Endothelial cell of umbilical vein (primary cell): ENCODE data around the gene FAM187B. TPM values are rescaled to one million over a fixed set of nuclear protein-coding genes. Genes with fewer than 3 reads are reported as not detected.

Experiments
- BruUV-seq: library from RNA; stranded (reverse); fragments of 400-500 nt; replicated peaks from 2 replicates; lab custom pipeline; 2021; lab: Mats Ljungman, UMichigan
- CTCF ChIA-PET: fragments of 300-600, 350-600 bp; sonication (Branson Sonifier 250); formaldehyde crosslinking; loops from one replicate; lab custom pipeline; 2021; ENCODE audit warnings: antibody characterized with exemption, inconsistent platforms; lab: Charles Lee
- POLR2A ChIA-PET: fragments of 300-600, 350-600 bp; sonication (Branson Sonifier 250); formaldehyde crosslinking; loops from one replicate; lab custom pipeline; 2021; ENCODE audit warnings: antibody characterized with exemption, inconsistent platforms; lab: Charles Lee
- DNase-seq: peaks from one replicate; pipeline ENCODE4 v3.0.0-alpha.2; 2011; ENCODE audit warnings: low read depth, low spot score
- FAIRE-seq: peaks from 2 replicates; lab custom pipeline; 2011; peaks lifted over from hg19 to GRCh38; lab: Jason Lieb, UNC
- H2AFZ ChIP-seq: 2 replicates; pipeline ENCODE4 v1.6.0; 2012; ENCODE audit warnings: low read depth, low read length, control low read depth, inconsistent platforms
- H3K27ac ChIP-seq: 2 replicates; pipeline ENCODE4 v1.5.1; 2011; ENCODE audit warnings: low read depth, mild to moderate bottlenecking, control low read depth, low read length, moderate library complexity; ENCODE audit not compliant: insufficient read depth
- H3K27me3 ChIP-seq, 2 experiments: 2 replicates each; pipeline versions ENCODE4 v1.6.0 to v1.6.1; 2011; ENCODE audit warnings: low read length in 2 of 2, mixed read lengths in 1 of 2; ENCODE audit not compliant: control insufficient read depth in 2 of 2, insufficient read depth in 2 of 2
- H3K36me3 ChIP-seq, 2 experiments: 2 replicates in 1 of 2; 3 replicates in 1 of 2; pipeline ENCODE4 v1.5.1; 2011; ENCODE audit warnings: low read length in 2 of 2, mild to moderate bottlenecking in 1 of 2, moderate library complexity in 1 of 2; ENCODE audit not compliant: control insufficient read depth in 2 of 2, insufficient read depth in 2 of 2; ENCODE audit errors: extremely low read depth in 1 of 2
- H3K4me1 ChIP-seq: 3 replicates; pipeline ENCODE4 v1.5.1; 2011; ENCODE audit warnings: mild to moderate bottlenecking, low read length; ENCODE audit not compliant: control insufficient read depth, insufficient read depth; ENCODE audit errors: extremely low read depth
- H3K4me2 ChIP-seq: 2 replicates; pipeline ENCODE4 v1.6.1; 2011; ENCODE audit warnings: low read length, control low read depth, mixed read lengths; ENCODE audit not compliant: insufficient read depth
- H3K4me3 ChIP-seq, 3 experiments: fragments of 200-600 bp in 1 of 3; sonication (generic), shearing (Covaris generic) in 1 of 3; replicated peaks in 1 of 3; 2 replicates each; pipeline ENCODE4 v1.5.1; 2011 to 2016; ENCODE audit warnings: control low read depth in 3 of 3, low read length in 3 of 3, mild to moderate bottlenecking in 2 of 3, inconsistent platforms in 1 of 3, low read depth in 1 of 3, moderate library complexity in 1 of 3; ENCODE audit not compliant: insufficient read depth in 1 of 3
- H3K79me2 ChIP-seq: 2 replicates; pipeline ENCODE4 v1.6.0; 2012; ENCODE audit warnings: low read length, inconsistent platforms; ENCODE audit not compliant: control insufficient read depth, insufficient read depth
- H3K9ac ChIP-seq: replicated peaks from 2 replicates; pipeline ENCODE3; 2011; ENCODE audit warnings: low read length, control low read depth; ENCODE audit not compliant: insufficient read depth; ENCODE audit errors: extremely low read depth
- H3K9me1 ChIP-seq: replicated peaks from 3 replicates; pipeline ENCODE4 v1.6.0; 2011; ENCODE audit warnings: mild to moderate bottlenecking, low read length; ENCODE audit not compliant: control insufficient read depth, insufficient read depth; ENCODE audit errors: extremely low read depth
- H3K9me3 ChIP-seq: replicated peaks from 2 replicates; pipeline ENCODE4 v1.5.1; 2012; ENCODE audit warnings: low read length, inconsistent platforms; ENCODE audit not compliant: control insufficient read depth, insufficient read depth
- H4K20me1 ChIP-seq: replicated peaks from 2 replicates; pipeline ENCODE3; 2011; ENCODE audit warnings: mild to moderate bottlenecking, low read length; ENCODE audit not compliant: control insufficient read depth, insufficient read depth; ENCODE audit errors: extremely low read depth
- EZH2 ChIP-seq: IDR thresholded peaks from 2 replicates; pipeline ENCODE4 v1.6.1; 2012; ENCODE audit warnings: borderline replicate concordance, low read depth, mild to moderate bottlenecking, moderate library complexity, low read length, inconsistent platforms; ENCODE audit not compliant: severe bottlenecking
- FOS ChIP-seq: IDR thresholded peaks from 2 replicates; pipeline ENCODE4 v1.6.1; 2011; ENCODE audit warnings: mild to moderate bottlenecking, low read length, moderate library complexity, borderline replicate concordance; ENCODE audit not compliant: insufficient read depth
- GATA2 ChIP-seq: IDR thresholded peaks from 2 replicates; pipeline ENCODE4 v1.7.0; 2011; ENCODE audit warnings: low read depth, mild to moderate bottlenecking, moderate library complexity, mixed read lengths, low read length; ENCODE audit not compliant: insufficient read length, insufficient read depth
- JUN ChIP-seq: IDR thresholded peaks from 2 replicates; pipeline ENCODE4 v1.6.1; 2011; ENCODE audit warnings: borderline replicate concordance, low read depth; ENCODE audit not compliant: insufficient read length, insufficient read depth
- MYC ChIP-seq: IDR thresholded peaks from one replicate; pipeline ENCODE4 v1.6.1; 2011; ENCODE audit warnings: mild to moderate bottlenecking, low read depth, low read length
- POLR2A ChIP-seq: IDR thresholded peaks from 2 replicates; pipeline ENCODE4 v1.6.1; 2012; ENCODE audit warnings: low read depth, mild to moderate bottlenecking, control low read depth, low read length
- POLR2AphosphoS5 ChIP-seq: IDR thresholded peaks from 2 replicates; pipeline ENCODE4 v1.6.1; 2012; ENCODE audit warnings: low read depth, mild to moderate bottlenecking, control low read depth, low read length, moderate library complexity; ENCODE audit not compliant: insufficient read depth
- dilution Hi-C: fragments of 300-500 bp; cut with MboI; formaldehyde crosslinking; loops from one replicate; pipeline ENCODE4 v1.15.0; 2019; ENCODE audit warnings: low sequenced_read_pairs; ENCODE audit not compliant: extremely low pct_ligation_motif_present
- intact Hi-C: fragments of 100-400 bp; cut with micrococcal nuclease; formaldehyde crosslinking; loops from one replicate; pipeline ENCODE4 v1.10.0; 2022
- polyA plus RNA-seq, 4 experiments: library from polyadenylated mRNA; depleted of rRNA in 3 of 4; stranded (reverse) in 3 of 4; unstranded in 1 of 4; fragments of >200 nt; gene quantifications; 2 replicates each; pipeline versions ENCODE4 v1.2.1 to v1.2.3, GENCODE V29; 2011 to 2012; ENCODE audit warnings: missing spikeins in 1 of 4
- total RNA-seq: library from RNA; stranded (reverse); gene quantifications from 2 replicates; pipeline ENCODE4 v1.2.3, GENCODE V29; 2021
- TF ChIP-seq, protein P1 (sequence below), 2 donors: IDR thresholded peaks; 1 replicate in 1 of 2; 2 replicates in 1 of 2; pipeline ENCODE4 v1.5.1; 2011; ENCODE audit warnings: low read length in 2 of 2, mild to moderate bottlenecking in 2 of 2, moderate library complexity in 2 of 2, control low read depth in 1 of 2, inconsistent platforms in 1 of 2, low read depth in 1 of 2; ENCODE audit not compliant: insufficient read depth in 1 of 2; ENCODE audit errors: extremely low read depth in 1 of 2
- TF ChIP-seq, protein P2 (sequence below): IDR thresholded peaks from 2 replicates; pipeline ENCODE4 v1.6.1; 2011; ENCODE audit not compliant: insufficient read depth, insufficient read length

Gene FAM187B
- total and polyA plus RNA-seq, 2 donors (not counting 3 experiments of a cell fraction or from before 2014, with no cell fraction given), result not detected

DNA sequence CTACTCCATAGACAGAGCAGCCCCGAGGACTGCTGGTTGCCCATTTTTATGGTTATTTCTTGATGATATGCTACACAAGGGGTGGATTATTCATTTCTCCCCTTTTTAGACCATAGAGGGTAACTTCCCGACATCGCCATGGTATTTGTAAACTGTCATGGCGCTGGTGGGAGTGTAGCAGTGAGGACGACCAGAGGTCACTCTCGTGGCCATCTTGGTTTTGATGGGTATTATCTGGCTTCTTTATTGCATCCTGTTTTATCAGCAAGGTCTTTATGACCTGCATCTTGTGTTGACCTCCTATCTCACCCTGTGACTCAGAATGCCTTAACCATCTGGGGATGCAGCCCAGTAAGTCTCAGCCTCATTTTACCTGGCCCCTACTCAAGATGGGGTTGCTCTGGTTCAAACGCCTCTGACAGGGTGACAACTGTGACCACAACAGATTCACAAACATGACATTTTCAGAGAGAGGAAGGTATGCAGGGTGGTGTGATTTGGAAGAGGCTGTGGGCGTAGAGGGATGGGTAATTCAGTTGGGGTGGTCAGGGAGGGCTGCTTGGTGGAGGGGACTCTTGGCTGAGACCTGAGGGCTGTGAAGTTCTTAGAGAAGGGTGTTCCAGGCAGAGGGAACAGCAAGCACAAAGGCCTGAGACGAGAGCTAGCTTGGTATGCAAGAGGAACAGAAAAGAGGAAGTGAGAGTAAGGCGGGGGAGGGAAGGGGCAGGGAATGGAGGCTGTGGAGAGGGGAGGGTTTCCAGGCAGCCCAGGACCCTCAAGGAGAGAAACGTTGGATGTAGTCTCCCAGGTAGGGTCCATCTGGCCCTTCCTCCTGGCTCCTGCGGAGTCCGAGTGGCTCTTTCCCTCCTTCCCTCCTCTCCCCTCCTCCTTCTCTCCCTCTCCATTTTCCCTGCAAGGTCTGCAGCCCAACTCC is 23.5 kb downstream of the FAM187B start:
- Histone ChIP-seq H3K27me3 (peaks cover 0 to 2% of the 10 kb centered on the region in 2 experiments), H3K4me3 (no peak overlapping the region), H3K9me1 (no peaks in the 10 kb centered on the region), H4K20me1 (no peaks in the 10 kb centered on the region), H3K9ac (no peak overlapping the region), H3K27ac (no peak overlapping the region), H3K9me3 (no peaks in the 10 kb centered on the region), H3K36me3 (no peaks in the 10 kb centered on the region), H3K79me2 (no peaks in the 10 kb centered on the region), H3K4me1 (no peaks in the 10 kb centered on the region), H2AFZ (no peak overlapping the region), H3K4me2 (no peak overlapping the region)
- FAIRE-seq, result no peak
- no TSS peak for BruUV-seq
- dilution Hi-C loops (no loop called here), intact Hi-C loops (no loop called here)
- POLR2A ChIA-PET, result no interaction called here
- CTCF ChIA-PET, result interaction anchor here (1.1 kb wide), 1 partner anchor 290 kb away, joined by 3 read pairs; no protein-coding TSS in a partner anchor
- TF ChIP-seq POLR2AphosphoS5 (no peak), POLR2A (no peak), FOS (no peak), EZH2 (no peak), MYC (no peak), JUN (no peak), GATA2 (no peak)
- TF ChIP-seq, protein P1, sequence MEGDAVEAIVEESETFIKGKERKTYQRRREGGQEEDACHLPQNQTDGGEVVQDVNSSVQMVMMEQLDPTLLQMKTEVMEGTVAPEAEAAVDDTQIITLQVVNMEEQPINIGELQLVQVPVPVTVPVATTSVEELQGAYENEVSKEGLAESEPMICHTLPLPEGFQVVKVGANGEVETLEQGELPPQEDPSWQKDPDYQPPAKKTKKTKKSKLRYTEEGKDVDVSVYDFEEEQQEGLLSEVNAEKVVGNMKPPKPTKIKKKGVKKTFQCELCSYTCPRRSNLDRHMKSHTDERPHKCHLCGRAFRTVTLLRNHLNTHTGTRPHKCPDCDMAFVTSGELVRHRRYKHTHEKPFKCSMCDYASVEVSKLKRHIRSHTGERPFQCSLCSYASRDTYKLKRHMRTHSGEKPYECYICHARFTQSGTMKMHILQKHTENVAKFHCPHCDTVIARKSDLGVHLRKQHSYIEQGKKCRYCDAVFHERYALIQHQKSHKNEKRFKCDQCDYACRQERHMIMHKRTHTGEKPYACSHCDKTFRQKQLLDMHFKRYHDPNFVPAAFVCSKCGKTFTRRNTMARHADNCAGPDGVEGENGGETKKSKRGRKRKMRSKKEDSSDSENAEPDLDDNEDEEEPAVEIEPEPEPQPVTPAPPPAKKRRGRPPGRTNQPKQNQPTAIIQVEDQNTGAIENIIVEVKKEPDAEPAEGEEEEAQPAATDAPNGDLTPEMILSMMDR (IDR thresholded peaks at IDR 0.05; ENCODE audit: extremely low read depth in 1 of 2, insufficient read depth in 1 of 2, low read depth in 1 of 2, low read length in 2 of 2), result no peak
- TF ChIP-seq, protein P2, sequence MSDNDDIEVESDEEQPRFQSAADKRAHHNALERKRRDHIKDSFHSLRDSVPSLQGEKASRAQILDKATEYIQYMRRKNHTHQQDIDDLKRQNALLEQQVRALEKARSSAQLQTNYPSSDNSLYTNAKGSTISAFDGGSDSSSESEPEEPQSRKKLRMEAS, result no peak
- no peak for DNase-seq
